ENCODE results near the gene HABP2.

HABP2 gene

GRCh38 chr10:113525713-113526112, 27.1 kb upstream of the HABP2 start:
- no peak overlapping the region for H3K27ac ChIP-seq

GRCh38 chr10:113527211-113527906, 25.5 kb upstream of the HABP2 start:
- H3K27ac ChIP-seq = no peak overlapping the region
- no peak for TF ChIP-seq ZFX (IDR thresholded peaks at IDR 0.05)

More at GRCh38 chr10:113525713-113526112, 27.1 kb upstream of the HABP2 start:
- no peak for TF ChIP-seq ZFX (IDR thresholded peaks at IDR 0.05)
- no peak for TF ChIP-seq CTCF (conservative IDR thresholded peaks at IDR 0.05)

- TF ChIP-seq CTCF (conservative IDR thresholded peaks at IDR 0.05) = no peak
- TF ChIP-seq ZFX (IDR thresholded peaks at IDR 0.05) = no peak
- H3K27ac ChIP-seq = no peak overlapping the region
Observed at GRCh38 chr10:113528876-113529275, 24.0 kb upstream of the HABP2 start.

GRCh38 chr10:113529575-113529974, 23.3 kb upstream of the HABP2 start:
- TF ChIP-seq ZFX (IDR thresholded peaks at IDR 0.05) (no peak), CTCF (conservative IDR thresholded peaks at IDR 0.05) (no peak)
- H3K27ac ChIP-seq = no peak overlapping the region

- TF ChIP-seq ZFX (IDR thresholded peaks at IDR 0.05) = no peak
- no peak for TF ChIP-seq CTCF (conservative IDR thresholded peaks at IDR 0.05)
Observed at GRCh38 chr10:113530476-113530875, 22.4 kb upstream of the HABP2 start.

GRCh38 chr10:113532724-113533123, 20.1 kb upstream of the HABP2 start:
- H3K27ac ChIP-seq = no peak overlapping the region
- TF ChIP-seq CTCF (conservative IDR thresholded peaks at IDR 0.05) (no peak), ZFX (IDR thresholded peaks at IDR 0.05) (no peak)

More at GRCh38 chr10:113530476-113530875, 22.4 kb upstream of the HABP2 start:
- no peak overlapping the region for H3K27ac ChIP-seq

- H3K27ac ChIP-seq = no peak overlapping the region
- no peak for TF ChIP-seq CTCF (conservative IDR thresholded peaks at IDR 0.05)
- no peak for TF ChIP-seq ZFX (IDR thresholded peaks at IDR 0.05)
Observed at GRCh38 chr10:113533801-113534200, 19.1 kb upstream of the HABP2 start.

GRCh38 chr10:113534423-113534822, 18.4 kb upstream of the HABP2 start:
- TF ChIP-seq CTCF (conservative IDR thresholded peaks at IDR 0.05) (no peak), ZFX (IDR thresholded peaks at IDR 0.05) (no peak)
- no peak overlapping the region for H3K27ac ChIP-seq
